ENCODE measurements around the gene SLC25A38. TPM values are rescaled to one million over a fixed set of nuclear protein-coding genes. Genes with fewer than 3 reads are reported as not detected.

Gene SLC25A38
- total RNA-seq, 1 donor from 2014 or later, result 34.4 TPM

DNA sequence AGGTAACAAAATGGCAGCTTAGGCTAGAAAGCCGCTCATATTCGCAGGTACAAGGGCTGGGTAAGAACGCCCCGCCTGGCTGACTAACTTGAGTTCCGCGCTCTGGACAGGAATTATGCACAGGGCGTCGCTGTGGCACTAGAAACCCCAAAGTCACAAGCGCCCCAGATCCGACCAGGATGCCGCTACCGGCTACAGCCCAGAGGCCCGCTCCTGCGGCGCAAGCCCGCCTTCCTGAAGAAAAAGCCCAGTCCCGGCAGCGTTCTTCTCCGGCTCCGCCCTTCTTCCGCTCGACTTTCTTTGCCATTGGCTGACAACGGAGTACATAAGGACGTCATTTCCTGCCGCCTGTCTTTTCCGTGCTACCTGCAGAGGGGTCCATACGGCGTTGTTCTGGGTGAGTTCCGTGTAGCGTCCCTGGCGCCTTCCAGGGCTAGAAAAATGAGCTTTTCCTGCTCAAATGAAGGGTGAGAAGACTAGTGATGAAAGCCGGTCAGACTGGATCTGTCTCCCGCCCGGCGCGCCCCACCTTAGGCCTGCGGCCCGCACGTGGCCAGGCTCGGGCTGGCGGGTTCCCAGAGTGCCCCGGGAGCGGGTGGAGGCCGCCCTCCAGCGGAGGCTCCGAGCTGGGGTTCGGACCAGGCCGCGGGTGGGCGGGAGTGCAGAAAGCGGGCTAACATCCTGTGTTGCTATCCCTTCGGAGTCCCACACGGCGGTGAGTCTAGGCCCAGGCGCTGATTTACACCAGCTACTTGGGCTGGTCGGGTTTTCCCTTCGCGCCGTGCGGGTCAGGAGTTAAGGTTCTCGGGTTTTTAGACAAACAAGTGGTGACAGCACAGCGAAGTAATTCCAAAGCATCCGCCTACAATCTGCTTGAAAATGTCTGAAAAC, 23.4 kb downstream of the SLC25A38 start, which contains the start of gene RPSA:
Gene RPSA (plus strand): TSS at position 353 of the 891 bp plus-strand sequence. CDS start 934 bp downstream, outside the sequence.
- Histone ChIP-seq H3K79me2 (ENCODE audit: insufficient read depth, low read length) (peaks cover 48% of the 10 kb centered on the region), H3K27me3 (ENCODE audit: insufficient read depth, low read length) (no peaks in the 10 kb centered on the region), H2AFZ (ENCODE audit: low read depth, low read length) (peak within 1 kb of the TSS; percentile 82), H3K27ac (ENCODE audit: low read depth, low read length) (peak within 1 kb of the TSS; percentile 84), H3K36me3 (ENCODE audit: insufficient read depth, low read length) (peaks cover 34% of the 10 kb centered on the region), H3K9me3 (ENCODE audit: insufficient read depth, low read depth, low read length) (no peaks in the 10 kb centered on the region), H3K4me1 (ENCODE audit: insufficient read depth, low read length) (peaks cover 20% of the 10 kb centered on the region), H3K4me3 (ENCODE audit: insufficient read depth, low read depth, low read length) (peak within 1 kb of the TSS; percentile 99), H3K9ac (ENCODE audit: low read length) (peak within 1 kb of the TSS; percentile 95), H4K20me1 (ENCODE audit: insufficient read depth, low read length) (peaks cover 47% of the 10 kb centered on the region), H3K4me2 (ENCODE audit: low read length) (peak within 1 kb of the TSS; percentile 98)
- H3K27me3 Mint-ChIP-seq (ENCODE audit: low read depth, unreplicated experiment), result no peaks in the 10 kb centered on the region
- peak; percentile 93 for DNase-seq (ENCODE audit: low read depth)
- H3K4me1 Mint-ChIP-seq (ENCODE audit: low read depth, unreplicated experiment), result peaks cover 26% of the 10 kb centered on the region
- no peaks in the 10 kb centered on the region for H3K9me3 Mint-ChIP-seq (ENCODE audit: unreplicated experiment)
- no peak for FAIRE-seq
- H3K27ac Mint-ChIP-seq (ENCODE audit: unreplicated experiment), result peak within 1 kb of the TSS; percentile 96
- H3K4me3 Mint-ChIP-seq (ENCODE audit: unreplicated experiment), result peak within 1 kb of the TSS; percentile 93
- peaks cover 15% of the 10 kb centered on the region for H3K36me3 Mint-ChIP-seq (ENCODE audit: low read depth, unreplicated experiment)
- TF ChIP-seq EZH2 (IDR thresholded peaks at IDR 0.05; ENCODE audit: insufficient read depth, low read length) (no peak), CTCF (IDR thresholded peaks at IDR 0.05; ENCODE audit: insufficient read depth, low read depth, low read length) (no peak)

DNA sequence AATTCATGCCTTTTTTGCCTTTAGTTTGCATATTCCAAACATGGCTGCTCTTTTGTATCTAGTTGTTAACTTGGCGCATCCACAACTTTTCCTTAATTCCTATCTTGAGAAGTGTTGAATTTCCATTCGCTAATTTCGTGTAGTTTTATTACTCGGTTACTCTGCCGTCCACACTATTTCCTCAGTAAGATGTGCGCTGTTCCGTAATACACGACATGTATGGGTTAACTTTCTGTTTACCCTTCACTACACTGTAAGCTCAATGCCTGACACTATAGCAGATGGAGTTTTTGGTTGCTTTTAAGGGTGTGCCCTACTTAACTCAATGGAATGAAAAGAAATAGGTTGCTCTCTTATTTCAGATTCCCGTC, 24.1 kb downstream of the SLC25A38 start:
- peaks cover 53% of the 10 kb centered on the region for H4K20me1 ChIP-seq (ENCODE audit: insufficient read depth, low read length)
- peak overlapping the region; percentile 95 for H3K9ac ChIP-seq (ENCODE audit: low read length)
- no peak for TF ChIP-seq EZH2 (IDR thresholded peaks at IDR 0.05; ENCODE audit: insufficient read depth, low read length)
- TF ChIP-seq CTCF (IDR thresholded peaks at IDR 0.05; ENCODE audit: insufficient read depth, low read depth, low read length), result no peak
- H3K27me3 ChIP-seq (ENCODE audit: insufficient read depth, low read length), result no peaks in the 10 kb centered on the region
- H3K4me1 Mint-ChIP-seq (ENCODE audit: low read depth, unreplicated experiment), result peaks cover 26% of the 10 kb centered on the region
- H3K27ac Mint-ChIP-seq (ENCODE audit: unreplicated experiment), result peak overlapping the region; percentile 63
- H3K4me3 Mint-ChIP-seq (ENCODE audit: unreplicated experiment), result peak overlapping the region; percentile 93
- peak overlapping the region; percentile 98 for H3K4me2 ChIP-seq (ENCODE audit: low read length)
- H3K4me1 ChIP-seq (ENCODE audit: insufficient read depth, low read length), result peaks cover 20% of the 10 kb centered on the region
- no peak for DNase-seq (ENCODE audit: low read depth)
- H3K36me3 ChIP-seq (ENCODE audit: insufficient read depth, low read length), result peaks cover 40% of the 10 kb centered on the region
- H3K79me2 ChIP-seq (ENCODE audit: insufficient read depth, low read length), result peaks cover 48% of the 10 kb centered on the region
- no peaks in the 10 kb centered on the region for H3K9me3 Mint-ChIP-seq (ENCODE audit: unreplicated experiment)
- FAIRE-seq, result no peak
- peaks cover 16% of the 10 kb centered on the region for H3K36me3 Mint-ChIP-seq (ENCODE audit: low read depth, unreplicated experiment)
- peak overlapping the region; percentile 84 for H3K27ac ChIP-seq (ENCODE audit: low read depth, low read length)
- no peak overlapping the region for H2AFZ ChIP-seq (ENCODE audit: low read depth, low read length)
- no peaks in the 10 kb centered on the region for H3K27me3 Mint-ChIP-seq (ENCODE audit: low read depth, unreplicated experiment)
- no peaks in the 10 kb centered on the region for H3K9me3 ChIP-seq (ENCODE audit: insufficient read depth, low read depth, low read length)
- peak overlapping the region; percentile 99 for H3K4me3 ChIP-seq (ENCODE audit: insufficient read depth, low read depth, low read length)
